Measurements from ENCODE around the gene EBPL. TPM values are rescaled to one million over a fixed set of nuclear protein-coding genes. Genes with fewer than 3 reads are reported as not detected.

Gene EBPL
- polyA plus RNA-seq, 4 donors: 52.8 to 72.3 (median 58.2) TPM

Other genes starting within 250 kb of the EBPL start
- 10 to 100 TPM in 3 of 4 donors, 1 to 10 TPM in 1; 6.1 to 23.2 (median 20.5) TPM for gene CAB39L, start 247.4 kb downstream of the EBPL start, polyA plus RNA-seq (ENCODE audit: insufficient read length in 4 of 4)
- gene SETDB2, start 247.2 kb downstream of the EBPL start, polyA plus RNA-seq (ENCODE audit: insufficient read length in 4 of 4): 10 to 100 TPM; 13.3 to 22.4 (median 21.2) TPM
- gene PHF11, start 195.5 kb downstream of the EBPL start, polyA plus RNA-seq (ENCODE audit: insufficient read length in 4 of 4): 10 to 100 TPM; 27.0 to 52.5 (median 36.1) TPM
- gene RCBTB1, start 105.9 kb downstream of the EBPL start, polyA plus RNA-seq (ENCODE audit: insufficient read length in 4 of 4): 10 to 100 TPM; 28.6 to 45.2 (median 42.4) TPM
- gene ARL11, start 63.0 kb downstream of the EBPL start, polyA plus RNA-seq (ENCODE audit: insufficient read length in 4 of 4): under 1 TPM; 0.27 to 0.46 (median 0.37) TPM
- 10 to 100 TPM; 29.8 to 41.8 (median 36.3) TPM for gene KPNA3, start 101.2 kb upstream of the EBPL start, polyA plus RNA-seq (ENCODE audit: insufficient read length in 4 of 4)
- 10 to 100 TPM; 10.9 to 14.2 (median 13.0) TPM for gene SPRYD7, start 244.9 kb upstream of the EBPL start, polyA plus RNA-seq (ENCODE audit: insufficient read length in 4 of 4)

Data from left renal pelvis (tissue), 4 donors.